GM19395 (cell line): ENCODE data around the gene RPL38.

Experiments used
- ATAC-seq: cut with Tn5 transposase; IDR thresholded peaks from one replicate; pipeline ENCODE4 v1.9.1; 2021; ENCODE audit warnings: mild to moderate bottlenecking, moderate library complexity; ENCODE audit not compliant: unreplicated experiment

The RPL38 gene

GRCh38 chr17:74223901-74224300 is 20.4 kb downstream of the RPL38 start:
- no peak for ATAC-seq

DNA sequence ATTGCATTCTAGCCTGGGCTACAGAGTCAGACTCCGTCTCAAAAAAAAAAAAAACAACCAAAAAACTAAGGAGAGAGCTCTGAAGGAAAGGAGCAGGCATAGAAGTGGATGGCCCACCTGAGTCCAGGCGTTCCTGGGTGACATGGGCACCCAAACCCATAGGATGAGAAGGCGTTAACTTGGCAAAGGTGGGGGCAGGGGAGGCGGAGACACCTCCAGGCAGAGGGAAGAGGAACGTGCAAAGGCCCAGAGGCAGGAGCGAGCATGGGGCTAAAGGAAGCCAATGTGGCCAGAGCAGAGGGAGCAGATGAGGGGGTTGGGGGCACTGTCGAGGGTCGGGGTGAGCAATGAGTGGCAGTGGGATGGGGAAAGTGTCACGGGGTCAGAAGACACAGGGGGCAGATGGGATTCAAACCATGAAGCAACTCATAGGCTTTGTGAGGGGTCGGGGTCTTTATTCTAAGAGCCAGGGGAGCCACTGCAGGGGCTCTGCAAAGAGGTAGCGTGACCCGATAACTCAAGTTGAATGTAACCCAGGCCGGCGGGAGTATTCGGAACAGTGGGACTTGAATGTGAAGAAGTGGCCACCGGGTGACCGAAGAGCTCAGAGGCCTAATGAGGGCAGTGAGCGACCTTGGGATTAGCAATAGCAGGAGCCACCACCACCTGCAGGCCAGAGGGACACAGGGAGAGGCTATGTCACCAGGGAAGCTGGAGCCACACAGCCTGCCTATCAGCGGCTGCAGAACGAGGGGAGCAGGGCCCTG is 21.7 kb downstream of the RPL38 start:
- ATAC-seq, result no peak

GRCh38 chr17:74226252-74226651 is 22.8 kb downstream of the RPL38 start:
- no peak for ATAC-seq

GRCh38 chr17:74227271-74228080 is 24.0 kb downstream of the RPL38 start:
- no peak for ATAC-seq

- no peak for ATAC-seq
These were observed 25.0 kb downstream of the RPL38 start for GRCh38 chr17:74228306-74228978.

DNA sequence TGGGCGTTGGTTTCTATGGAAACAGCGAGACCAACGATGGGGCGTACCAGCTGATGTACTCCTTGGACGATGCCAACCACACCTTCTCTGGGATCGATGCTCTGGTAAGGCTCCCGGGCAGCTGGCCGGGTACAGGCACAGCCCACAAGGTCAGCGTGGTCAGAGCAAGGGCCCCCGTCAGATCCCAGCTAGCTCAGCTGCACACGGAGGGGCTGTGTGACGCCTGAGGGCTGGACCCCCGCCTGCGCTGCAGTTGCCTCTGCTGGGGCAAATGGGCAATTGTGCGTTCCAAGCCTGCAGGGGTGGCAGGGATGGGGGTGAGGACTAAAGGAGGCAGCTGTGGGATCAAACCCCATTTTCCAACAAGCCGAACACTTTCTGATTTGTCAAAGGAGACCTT is 27.4 kb downstream of the RPL38 start:
- no peak for ATAC-seq

- no peak for ATAC-seq
These were observed 28.7 kb downstream of the RPL38 start for GRCh38 chr17:74231928-74232907.

- no peak for ATAC-seq
These were observed 30.5 kb downstream of the RPL38 start for GRCh38 chr17:74233937-74234336.

DNA sequence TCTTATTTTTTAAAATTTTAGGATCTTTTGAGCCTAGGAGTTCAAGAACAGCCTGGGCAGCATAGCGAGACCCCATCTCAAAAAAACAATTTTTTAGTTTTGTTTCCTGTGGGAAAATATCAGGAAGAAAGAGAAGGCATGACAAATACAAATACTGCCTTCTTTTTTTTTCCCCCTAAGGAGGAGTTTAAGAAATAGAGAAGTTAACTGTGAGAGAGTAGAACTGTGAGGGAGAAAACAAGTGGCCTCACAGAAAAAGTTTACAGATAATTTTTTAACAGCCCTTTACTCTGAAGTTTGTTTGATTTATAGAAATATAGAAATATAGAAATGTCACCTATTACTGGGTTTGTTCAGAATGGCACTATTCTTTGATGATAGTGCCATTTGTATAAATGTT is 31.0 kb downstream of the RPL38 start:
- ATAC-seq, result no peak

DNA sequence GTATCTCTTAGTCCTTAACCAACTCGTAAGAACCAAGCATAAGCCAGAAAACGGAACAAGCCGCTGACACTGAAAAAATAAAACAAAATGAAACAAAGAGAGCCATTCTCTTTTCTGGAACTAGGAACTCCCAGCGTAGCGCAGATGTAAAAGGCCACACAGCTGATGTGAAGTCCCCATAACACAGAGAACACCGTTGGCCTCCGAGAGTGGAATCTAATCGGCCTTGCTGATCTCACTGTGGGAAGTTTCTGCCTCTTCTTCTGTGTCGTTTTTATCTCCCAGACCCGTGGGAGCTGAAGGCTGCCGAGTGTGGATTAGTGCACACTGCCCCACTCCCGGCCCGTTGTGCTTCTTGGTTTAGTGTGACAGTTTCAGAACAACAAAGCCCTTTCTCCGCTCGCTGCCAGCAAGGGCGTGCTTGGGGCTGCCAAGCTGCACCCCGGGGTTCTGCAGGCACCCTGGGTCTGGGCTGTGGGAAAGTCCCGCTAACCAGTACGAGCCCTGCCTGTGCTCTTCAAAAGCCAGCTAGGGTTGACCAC is 31.6 kb downstream of the RPL38 start:
- no peak for ATAC-seq

GRCh38 chr17:74235911-74236371 is 32.5 kb downstream of the RPL38 start:
- no peak for ATAC-seq

GRCh38 chr17:74237321-74237720 is 33.8 kb downstream of the RPL38 start:
- no peak for ATAC-seq

- no peak for ATAC-seq
These were observed 35.7 kb downstream of the RPL38 start for GRCh38 chr17:74239172-74239571.

- ATAC-seq, result no peak
These were observed 37.2 kb downstream of the RPL38 start for GRCh38 chr17:74240618-74241205.

GRCh38 chr17:74241431-74241830 is 38.0 kb downstream of the RPL38 start:
- ATAC-seq, result no peak

DNA sequence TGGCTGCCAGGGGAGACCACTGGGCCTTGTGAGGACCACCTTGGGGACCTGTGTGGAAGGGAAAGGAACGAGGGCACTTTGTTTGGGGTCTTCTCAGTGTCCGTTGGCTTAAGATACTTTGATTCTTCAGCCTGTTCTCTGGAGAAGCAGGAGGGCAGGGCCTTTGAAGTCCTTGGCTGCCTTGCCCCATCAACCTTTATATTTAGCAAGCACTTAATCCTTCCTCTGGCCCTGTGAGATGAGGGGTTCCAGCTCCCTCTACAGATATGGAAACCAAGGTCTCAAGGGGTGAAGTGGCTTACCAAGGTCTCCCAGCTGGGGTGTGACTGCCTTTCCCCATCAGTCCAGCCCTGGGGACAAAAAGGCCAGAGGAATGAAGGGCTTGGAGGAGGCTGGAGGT is 38.4 kb downstream of the RPL38 start:
- ATAC-seq, result no peak

DNA sequence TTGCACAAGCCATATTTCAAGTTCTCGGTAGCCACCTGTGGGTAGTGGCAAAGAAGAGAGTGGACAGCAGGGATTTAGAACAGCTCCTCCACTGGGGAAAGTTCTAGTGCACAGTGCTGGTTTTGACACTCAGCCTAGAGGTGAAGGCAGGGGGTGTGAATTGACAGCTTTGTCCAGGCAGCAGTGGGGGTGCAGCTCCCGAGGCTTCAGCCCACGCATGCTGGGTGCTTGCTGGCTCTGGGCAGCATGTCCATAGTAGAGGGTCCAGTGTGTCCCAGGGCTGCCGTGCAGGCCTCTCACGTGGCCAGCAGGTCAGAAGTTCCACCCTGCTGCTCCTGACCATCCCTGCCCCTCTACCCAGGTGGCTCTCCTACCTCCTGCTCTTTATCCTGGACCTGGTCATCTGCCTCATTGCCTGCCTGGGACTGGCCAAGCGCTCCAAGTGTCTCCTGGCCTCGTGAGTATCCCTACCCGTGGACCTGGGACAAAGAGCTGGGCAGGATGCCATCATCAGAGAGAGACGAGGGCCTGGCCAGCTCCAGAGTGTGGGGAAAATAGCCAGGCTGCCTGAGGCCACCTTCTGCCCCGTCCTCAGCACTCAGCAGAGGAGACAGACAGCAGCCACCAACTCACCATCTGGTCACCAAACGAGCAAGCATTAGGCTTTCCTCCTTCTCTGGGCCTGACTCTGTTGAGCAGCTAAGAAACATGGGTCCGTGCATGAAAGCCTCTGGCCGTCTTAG is 39.7 kb downstream of the RPL38 start:
- no peak for ATAC-seq

DNA sequence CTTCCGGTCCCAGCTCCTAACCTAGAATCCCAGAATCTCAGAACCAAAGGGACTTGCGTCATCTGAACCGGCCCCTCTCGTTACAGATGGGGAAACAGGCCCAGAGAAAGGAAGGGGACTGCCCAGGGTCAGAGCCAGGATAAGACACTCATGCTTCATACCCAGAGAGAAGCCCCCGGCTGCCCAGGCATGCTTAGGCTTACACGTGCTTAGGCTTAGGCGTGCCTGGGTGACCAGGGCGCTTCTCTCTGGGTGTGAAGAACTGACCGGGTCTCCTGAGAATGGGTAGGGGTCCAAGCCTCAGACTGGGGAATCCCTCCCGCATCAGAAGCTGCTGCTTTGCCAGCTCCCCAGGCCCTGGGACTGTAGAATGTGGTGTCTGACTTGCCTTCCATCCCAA is 40.6 kb downstream of the RPL38 start:
- no peak for ATAC-seq

DNA sequence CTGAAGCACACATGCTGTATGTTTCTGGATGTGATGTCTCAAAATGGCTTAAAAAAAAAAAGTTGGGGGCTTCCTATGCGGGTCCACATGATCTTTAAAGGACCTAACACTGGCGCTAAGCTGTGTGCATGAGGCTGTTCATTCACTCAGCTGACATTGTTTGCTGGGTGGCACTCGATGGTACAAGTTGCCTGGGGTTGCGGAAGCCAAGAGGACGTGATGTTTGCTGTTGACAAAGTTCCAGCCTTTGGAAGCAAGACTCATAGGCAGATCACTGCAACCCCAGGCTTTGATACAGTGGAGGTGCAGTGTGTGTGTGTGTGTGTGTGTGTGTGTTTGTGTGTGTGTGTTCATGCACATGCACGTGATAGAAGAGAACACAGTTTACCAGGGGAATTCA is 41.1 kb downstream of the RPL38 start:
- no peak for ATAC-seq
